OCI-LY7 (cell line): ENCODE measurements around the gene LAMP5. TPM values are rescaled to one million over a fixed set of nuclear protein-coding genes. Genes with fewer than 3 reads are reported as not detected.

ENCODE experiments used
- BruUV-seq: library from RNA; stranded (reverse); fragments of 400-500 nt; replicated peaks from 2 replicates; lab custom pipeline; 2021; lab: Mats Ljungman, UMichigan
- CTCF ChIA-PET: fragments of 300-600 bp; sonication (Branson Sonifier 250); formaldehyde crosslinking; loops from one replicate; lab custom pipeline; 2022; ENCODE audit warnings: antibody characterized with exemption; ENCODE audit not compliant: unreplicated experiment; lab: Charles Lee
- POLR2A ChIA-PET: fragments of 300-600 bp; sonication (Branson Sonifier 250); formaldehyde crosslinking; loops from one replicate; lab custom pipeline; 2022; ENCODE audit warnings: antibody characterized with exemption; lab: Charles Lee
- DNase-seq: peaks from one replicate; pipeline ENCODE4 v3.0.0-alpha.2; 2015; ENCODE audit warnings: low spot score
- H2AFZ ChIP-seq: fragments of 200-600 bp; sonication (generic), shearing (Covaris generic); 2 replicates; pipeline ENCODE4 v1.6.1; 2014; ENCODE audit warnings: mild to moderate bottlenecking, antibody characterized with exemption, low read length, moderate library complexity
- H3K27ac ChIP-seq: fragments of 200-600 bp; sonication (generic); 2 replicates; pipeline ENCODE4 v1.5.1; 2014; ENCODE audit warnings: mixed run types, low read depth, mild to moderate bottlenecking, moderate library complexity, low read length, inconsistent platforms; ENCODE audit not compliant: poor library complexity, severe bottlenecking
- H3K36me3 ChIP-seq: fragments of 200-600 bp; sonication (generic); 2 replicates; pipeline ENCODE4 v1.6.1; 2014; ENCODE audit warnings: mild to moderate bottlenecking, antibody characterized with exemption, low read length, moderate library complexity, mixed read lengths; ENCODE audit not compliant: insufficient read depth
- H3K4me1 ChIP-seq: fragments of 200-600 bp; sonication (generic); 2 replicates; pipeline ENCODE4 v1.5.1; 2014; ENCODE audit warnings: mild to moderate bottlenecking, low read length; ENCODE audit not compliant: insufficient read depth, poor library complexity, severe bottlenecking
- H3K4me2 ChIP-seq: fragments of 200-600 bp; sonication (generic); 2 replicates; pipeline ENCODE4 v1.6.1; 2014; ENCODE audit warnings: mild to moderate bottlenecking, low read length
- H3K4me3 ChIP-seq: fragments of 200-600 bp; sonication (generic); 2 replicates; pipeline ENCODE4 v1.5.1; 2014; ENCODE audit warnings: mild to moderate bottlenecking, low read depth, low read length; ENCODE audit not compliant: poor library complexity, severe bottlenecking
- H3K79me2 ChIP-seq: fragments of 200-600 bp; sonication (generic); 2 replicates; pipeline ENCODE4 v1.6.1; 2016; ENCODE audit warnings: low read depth, mild to moderate bottlenecking, low read length, moderate library complexity, mixed read lengths; ENCODE audit not compliant: insufficient read depth
- H3K9me2 ChIP-seq: fragments of 200-600 bp; sonication (generic); 2 replicates; pipeline ENCODE4 v1.6.1; 2016; ENCODE audit warnings: mild to moderate bottlenecking, low read length, mixed read lengths; ENCODE audit not compliant: insufficient read depth
- H3K9me3 ChIP-seq: fragments of 200-600 bp; sonication (generic); 2 replicates; pipeline ENCODE4 v1.6.1; 2014; ENCODE audit warnings: mild to moderate bottlenecking, mixed run types, low read length, mixed read lengths
- H4K20me1 ChIP-seq: fragments of 200-600 bp; sonication (generic); 2 replicates; pipeline ENCODE4 v1.6.1; 2014; ENCODE audit warnings: mild to moderate bottlenecking, antibody characterized with exemption, low read length, moderate library complexity, mixed read lengths; ENCODE audit not compliant: insufficient read depth
- EZH2phosphoT487 ChIP-seq: fragments of 200-600 bp; sonication (generic); IDR thresholded peaks from 2 replicates; pipeline ENCODE4 v1.6.1; 2018; ENCODE audit warnings: low read depth, borderline replicate concordance, mild to moderate bottlenecking, mixed run types, antibody characterized with exemption, low read length, moderate library complexity, mixed read lengths
- intact Hi-C: fragments of 100-400 bp; cut with micrococcal nuclease; formaldehyde crosslinking; loops from one replicate; pipeline ENCODE4 v1.10.0; 2022; ENCODE audit not compliant: unreplicated experiment
- total RNA-seq, 2 experiments: library from RNA; depleted of rRNA in 1 of 2; stranded (reverse); fragments of >200 nt in 1 of 2; shearing (Covaris generic) in 1 of 2; gene quantifications; 2 replicates each; pipeline ENCODE4 v1.2.3, GENCODE V29; 2014 to 2022
- TF ChIP-seq, protein P1 (sequence below): fragments of 200-600 bp; sonication (generic); conservative IDR thresholded peaks from 2 replicates; pipeline ENCODE4 v1.5.1; 2014; ENCODE audit warnings: mild to moderate bottlenecking, antibody characterized with exemption, low read length, moderate library complexity, mixed read lengths

Gene LAMP5
- total RNA-seq, 2 experiments from 2014 or later: not detected

- no peaks in the 10 kb centered on the region for H3K9me3 ChIP-seq
- POLR2A ChIA-PET: no interaction called here
- H3K4me3 ChIP-seq: no peak overlapping the region
- no peaks in the 10 kb centered on the region for H4K20me1 ChIP-seq
- H3K4me2 ChIP-seq: no peak overlapping the region
- H3K9me2 ChIP-seq: no peaks in the 10 kb centered on the region
- no peaks in the 10 kb centered on the region for H3K79me2 ChIP-seq
- no peak for DNase-seq
- intact Hi-C loops: no loop called here
- TF ChIP-seq, protein P1, sequence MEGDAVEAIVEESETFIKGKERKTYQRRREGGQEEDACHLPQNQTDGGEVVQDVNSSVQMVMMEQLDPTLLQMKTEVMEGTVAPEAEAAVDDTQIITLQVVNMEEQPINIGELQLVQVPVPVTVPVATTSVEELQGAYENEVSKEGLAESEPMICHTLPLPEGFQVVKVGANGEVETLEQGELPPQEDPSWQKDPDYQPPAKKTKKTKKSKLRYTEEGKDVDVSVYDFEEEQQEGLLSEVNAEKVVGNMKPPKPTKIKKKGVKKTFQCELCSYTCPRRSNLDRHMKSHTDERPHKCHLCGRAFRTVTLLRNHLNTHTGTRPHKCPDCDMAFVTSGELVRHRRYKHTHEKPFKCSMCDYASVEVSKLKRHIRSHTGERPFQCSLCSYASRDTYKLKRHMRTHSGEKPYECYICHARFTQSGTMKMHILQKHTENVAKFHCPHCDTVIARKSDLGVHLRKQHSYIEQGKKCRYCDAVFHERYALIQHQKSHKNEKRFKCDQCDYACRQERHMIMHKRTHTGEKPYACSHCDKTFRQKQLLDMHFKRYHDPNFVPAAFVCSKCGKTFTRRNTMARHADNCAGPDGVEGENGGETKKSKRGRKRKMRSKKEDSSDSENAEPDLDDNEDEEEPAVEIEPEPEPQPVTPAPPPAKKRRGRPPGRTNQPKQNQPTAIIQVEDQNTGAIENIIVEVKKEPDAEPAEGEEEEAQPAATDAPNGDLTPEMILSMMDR: no peak
- no peak for TF ChIP-seq EZH2phosphoT487
- CTCF ChIA-PET: no interaction called here
- H3K27ac ChIP-seq: no peak overlapping the region
- no TSS peak for BruUV-seq
- H3K4me1 ChIP-seq: no peaks in the 10 kb centered on the region
- H3K36me3 ChIP-seq: no peaks in the 10 kb centered on the region
- H2AFZ ChIP-seq: no peak overlapping the region
Observed at GRCh38 chr20:9518576-9519175, 4.3 kb downstream of the LAMP5 start.

GRCh38 chr20:9520086-9520485, 5.7 kb downstream of the LAMP5 start:
- Histone ChIP-seq H3K36me3 (no peaks in the 10 kb centered on the region), H3K4me1 (no peaks in the 10 kb centered on the region), H3K27ac (no peak overlapping the region), H3K4me2 (no peak overlapping the region), H3K79me2 (no peaks in the 10 kb centered on the region), H3K4me3 (no peak overlapping the region), H4K20me1 (no peaks in the 10 kb centered on the region), H2AFZ (no peak overlapping the region), H3K9me2 (no peaks in the 10 kb centered on the region), H3K9me3 (no peaks in the 10 kb centered on the region)
- intact Hi-C loops: no loop called here
- TF ChIP-seq, protein P1: no peak
- TF ChIP-seq EZH2phosphoT487: no peak
- no peak for DNase-seq
- BruUV-seq: no TSS peak
- CTCF ChIA-PET: no interaction called here
- POLR2A ChIA-PET: interaction anchor here (0.5 kb wide), 1 partner anchor 619 kb away, joined by 3 read pairs; no protein-coding TSS in a partner anchor

GRCh38 chr20:9523636-9524035, 9.2 kb downstream of the LAMP5 start:
- no peak for DNase-seq
- no peaks in the 10 kb centered on the region for H4K20me1 ChIP-seq
- no peaks in the 10 kb centered on the region for H3K9me3 ChIP-seq
- ChIA-PET POLR2A (no interaction called here), CTCF (no interaction called here)
- intact Hi-C loops: no loop called here
- no peaks in the 10 kb centered on the region for H3K79me2 ChIP-seq
- H3K4me1 ChIP-seq: no peaks in the 10 kb centered on the region
- no peak overlapping the region for H3K4me2 ChIP-seq
- H3K27ac ChIP-seq: no peak overlapping the region
- H3K9me2 ChIP-seq: no peaks in the 10 kb centered on the region
- no peak overlapping the region for H3K4me3 ChIP-seq
- no TSS peak for BruUV-seq
- H2AFZ ChIP-seq: no peak overlapping the region
- no peaks in the 10 kb centered on the region for H3K36me3 ChIP-seq
- TF ChIP-seq, protein P1: no peak
- no peak for TF ChIP-seq EZH2phosphoT487
